HCT116 (cell line): Measurements from ENCODE around the gene ASPN.

Experiments used
- EGR1 ChIP-seq: IDR thresholded peaks from 2 replicates; pipeline ENCODE4 v1.6.1; 2012; ENCODE audit warnings: low read depth
- EZH2 ChIP-seq: fragments of 200-600 bp; sonication (generic); IDR thresholded peaks from 2 replicates; pipeline ENCODE4 v1.6.1; 2017; ENCODE audit warnings: antibody characterized with exemption, mixed run types
- FOSL1 ChIP-seq: IDR thresholded peaks from 2 replicates; pipeline ENCODE4 v1.6.1; 2012; ENCODE audit warnings: low read depth
- JUND ChIP-seq: IDR thresholded peaks from 2 replicates; pipeline ENCODE4 v1.6.1; 2012
- POLR2A ChIP-seq: IDR thresholded peaks from 2 replicates; pipeline ENCODE4 v1.7.0; 2011; ENCODE audit warnings: borderline replicate concordance; ENCODE audit not compliant: insufficient read depth, insufficient read length; ENCODE audit errors: extremely low read depth
- SIN3A ChIP-seq: IDR thresholded peaks from 2 replicates; pipeline ENCODE4 v1.6.1; 2012; ENCODE audit warnings: low read depth
- YY1 ChIP-seq: IDR thresholded peaks from 2 replicates; pipeline ENCODE4 v1.6.1; 2011; ENCODE audit warnings: low read length, low read depth, moderate library complexity, mild to moderate bottlenecking; ENCODE audit not compliant: insufficient replicate concordance; ENCODE audit errors: extremely low read depth
- TF ChIP-seq, protein P1 (sequence below), 3 experiments: fragments of 200-600 bp in 1 of 3; sonication (generic) in 1 of 3; IDR thresholded peaks in 2 of 3; conservative IDR thresholded peaks in 1 of 3; 2 replicates each; pipeline ENCODE4 v1.5.1; 2012 to 2017; ENCODE audit warnings: low read depth in 2 of 3, low read length in 2 of 3, antibody characterized with exemption in 1 of 3, borderline replicate concordance in 1 of 3, control low read depth in 1 of 3, mild to moderate bottlenecking in 1 of 3, mixed read lengths in 1 of 3, mixed run types in 1 of 3, moderate library complexity in 1 of 3; ENCODE audit not compliant: insufficient read depth in 1 of 3

DNA sequence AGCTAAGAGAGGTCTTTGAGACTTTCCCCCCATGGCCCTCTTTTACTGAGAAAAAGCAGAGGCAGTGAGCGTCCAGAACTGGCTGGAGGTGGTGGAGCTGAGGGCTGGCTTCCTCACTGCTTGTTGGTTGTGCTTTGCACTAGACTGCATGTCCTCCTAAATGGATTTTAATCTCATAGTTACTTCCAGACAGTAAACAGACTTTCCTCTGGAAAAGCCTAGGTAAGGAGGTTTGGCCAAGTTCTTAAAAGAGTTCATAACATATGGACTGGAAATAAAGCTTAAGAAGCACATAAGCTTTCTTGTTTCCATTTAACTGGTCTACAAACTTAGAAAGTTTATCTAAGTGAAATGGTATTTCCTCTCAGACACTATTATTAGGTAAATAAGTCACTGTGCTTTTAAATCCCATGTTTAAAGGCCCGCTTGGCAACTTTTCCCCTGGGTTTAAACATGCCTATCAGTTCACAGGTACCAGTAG lies 2.0 kb downstream of the ASPN start:
- no peak for TF ChIP-seq POLR2A
- no peak for TF ChIP-seq JUND
- no peak for TF ChIP-seq SIN3A
- no peak for TF ChIP-seq YY1
- no peak for TF ChIP-seq FOSL1
- no peak for TF ChIP-seq EZH2
- TF ChIP-seq, protein P1, sequence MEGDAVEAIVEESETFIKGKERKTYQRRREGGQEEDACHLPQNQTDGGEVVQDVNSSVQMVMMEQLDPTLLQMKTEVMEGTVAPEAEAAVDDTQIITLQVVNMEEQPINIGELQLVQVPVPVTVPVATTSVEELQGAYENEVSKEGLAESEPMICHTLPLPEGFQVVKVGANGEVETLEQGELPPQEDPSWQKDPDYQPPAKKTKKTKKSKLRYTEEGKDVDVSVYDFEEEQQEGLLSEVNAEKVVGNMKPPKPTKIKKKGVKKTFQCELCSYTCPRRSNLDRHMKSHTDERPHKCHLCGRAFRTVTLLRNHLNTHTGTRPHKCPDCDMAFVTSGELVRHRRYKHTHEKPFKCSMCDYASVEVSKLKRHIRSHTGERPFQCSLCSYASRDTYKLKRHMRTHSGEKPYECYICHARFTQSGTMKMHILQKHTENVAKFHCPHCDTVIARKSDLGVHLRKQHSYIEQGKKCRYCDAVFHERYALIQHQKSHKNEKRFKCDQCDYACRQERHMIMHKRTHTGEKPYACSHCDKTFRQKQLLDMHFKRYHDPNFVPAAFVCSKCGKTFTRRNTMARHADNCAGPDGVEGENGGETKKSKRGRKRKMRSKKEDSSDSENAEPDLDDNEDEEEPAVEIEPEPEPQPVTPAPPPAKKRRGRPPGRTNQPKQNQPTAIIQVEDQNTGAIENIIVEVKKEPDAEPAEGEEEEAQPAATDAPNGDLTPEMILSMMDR (IDR thresholded peaks at IDR 0.05 in 2 of 3, conservative IDR thresholded peaks at IDR 0.05 in 1 of 3; ENCODE audit: borderline replicate concordance in 1 of 3, insufficient read depth in 1 of 3, low read depth in 2 of 3, low read length in 2 of 3) = no peak
- no peak for TF ChIP-seq EGR1
